ENCODE measurements around the gene ORAI3. TPM values are rescaled to one million over a fixed set of nuclear protein-coding genes. Genes with fewer than 3 reads are reported as not detected.

Gene ORAI3
- total RNA-seq, 4 donors from 2014 or later, result 50.7 to 58.4 (median 52.9) TPM

DNA sequence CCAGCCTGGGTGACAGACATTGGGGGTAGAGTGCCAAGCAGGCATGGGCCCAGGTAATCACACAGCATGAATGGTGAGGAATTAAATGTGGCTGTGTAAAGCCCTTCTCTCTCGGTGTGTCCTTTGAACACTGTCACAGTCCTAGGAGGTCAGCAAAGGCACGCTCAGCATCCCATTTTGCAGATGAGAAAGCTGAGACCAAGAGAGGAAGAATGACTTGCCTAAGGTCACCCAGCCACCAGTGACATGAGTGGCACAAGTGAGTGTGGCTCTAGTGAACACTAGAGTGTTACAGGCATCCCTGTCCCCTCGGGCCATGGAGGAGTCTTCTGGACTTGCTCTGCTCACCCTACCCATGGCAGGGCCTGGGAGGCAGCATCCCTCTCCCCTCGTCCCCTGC is 41.8 kb upstream of the ORAI3 start:
- Histone ChIP-seq H3K36me3 (no peaks in the 10 kb centered on the region), H3K4me1 (peaks cover 0 to 21% (median 3%) of the 10 kb centered on the region in 4 donors), H3K4me3 (no peak overlapping the region), H3K27me3 (no peaks in the 10 kb centered on the region), H3K9me3 (no peaks in the 10 kb centered on the region), H3K27ac (no peak overlapping the region)
- DNase-seq (ENCODE audit: low spot score in 2 of 2), result no peak
- 79 to 82% methylated on average over 4 of the region's 4 CpGs for WGBS, 2 donors
- no peak for TF ChIP-seq EP300 (IDR thresholded peaks at IDR 0.05)

DNA sequence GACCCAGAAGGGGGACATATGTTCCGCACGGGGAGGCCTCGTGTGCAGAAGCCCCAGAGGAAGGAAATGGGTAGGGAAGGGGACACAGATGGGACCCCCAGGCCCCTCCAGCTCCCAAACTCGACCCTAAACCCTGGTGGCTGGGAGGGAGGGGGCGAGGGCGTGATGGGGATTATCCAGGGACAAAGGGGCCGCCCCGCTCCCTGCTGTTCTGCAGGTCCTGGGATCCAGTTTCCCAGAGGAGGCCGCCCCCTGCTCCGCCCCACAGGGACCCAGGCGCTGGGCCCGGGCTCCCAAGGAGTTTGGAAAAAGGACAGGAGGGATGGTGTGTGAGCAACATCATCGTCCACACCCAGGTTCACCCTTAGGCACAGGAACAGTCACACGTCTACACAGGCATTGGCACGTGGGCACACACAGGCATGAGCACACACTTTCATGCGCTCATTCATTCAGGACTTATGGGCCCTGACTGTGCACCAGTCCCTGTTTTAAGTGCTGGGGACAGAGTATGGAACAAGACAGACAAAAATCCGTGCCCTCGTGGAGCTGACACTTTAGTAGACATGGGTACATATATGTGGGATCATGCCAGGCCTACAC is 38.3 kb upstream of the ORAI3 start:
- DNase-seq (ENCODE audit: low spot score in 2 of 2), result no peak

DNA sequence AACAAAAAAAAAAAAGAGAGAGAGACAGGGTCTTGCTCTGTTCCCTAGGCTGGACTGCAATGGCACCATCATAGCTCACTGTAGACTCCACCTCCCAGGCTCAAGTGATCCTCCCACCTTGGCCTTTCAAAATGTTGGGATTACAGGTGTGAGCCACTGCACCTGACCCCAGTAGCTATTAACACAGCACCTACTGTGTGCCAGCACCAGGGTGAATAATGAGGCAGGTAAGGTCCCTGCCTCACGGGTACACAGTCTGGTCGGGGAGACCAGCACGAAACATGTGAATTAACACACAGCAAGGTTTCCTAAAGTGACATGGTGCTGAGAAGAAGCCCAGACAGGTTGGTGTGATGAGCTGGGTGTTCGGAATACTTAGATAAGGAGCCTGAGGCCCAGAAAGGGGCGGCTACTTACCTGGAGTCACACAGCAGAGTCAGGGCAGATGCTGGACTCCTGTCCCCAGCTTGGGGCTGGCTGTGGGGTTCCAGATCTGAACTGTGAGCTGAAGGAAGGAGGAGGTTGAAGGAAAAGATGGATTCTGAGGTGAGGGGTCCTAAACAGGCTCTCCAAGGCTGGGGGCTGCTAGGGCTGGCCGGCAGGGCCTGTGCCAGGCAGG is 36.0 kb upstream of the ORAI3 start:
- Histone ChIP-seq H3K27me3 (no peaks in the 10 kb centered on the region), H3K27ac (no peak overlapping the region), H3K36me3 (no peaks in the 10 kb centered on the region), H3K9me3 (no peaks in the 10 kb centered on the region), H3K4me1 (no peaks in the 10 kb centered on the region), H3K4me3 (no peak overlapping the region)
- DNase-seq (ENCODE audit: low spot score in 2 of 2), result no peak
- 86 to 92% methylated on average over 6 of the region's 6 CpGs for WGBS, 2 donors
- TF ChIP-seq POLR2A (IDR thresholded peaks at IDR 0.05) (no peak), EP300 (IDR thresholded peaks at IDR 0.05) (no peak)
- TF ChIP-seq, protein P1, sequence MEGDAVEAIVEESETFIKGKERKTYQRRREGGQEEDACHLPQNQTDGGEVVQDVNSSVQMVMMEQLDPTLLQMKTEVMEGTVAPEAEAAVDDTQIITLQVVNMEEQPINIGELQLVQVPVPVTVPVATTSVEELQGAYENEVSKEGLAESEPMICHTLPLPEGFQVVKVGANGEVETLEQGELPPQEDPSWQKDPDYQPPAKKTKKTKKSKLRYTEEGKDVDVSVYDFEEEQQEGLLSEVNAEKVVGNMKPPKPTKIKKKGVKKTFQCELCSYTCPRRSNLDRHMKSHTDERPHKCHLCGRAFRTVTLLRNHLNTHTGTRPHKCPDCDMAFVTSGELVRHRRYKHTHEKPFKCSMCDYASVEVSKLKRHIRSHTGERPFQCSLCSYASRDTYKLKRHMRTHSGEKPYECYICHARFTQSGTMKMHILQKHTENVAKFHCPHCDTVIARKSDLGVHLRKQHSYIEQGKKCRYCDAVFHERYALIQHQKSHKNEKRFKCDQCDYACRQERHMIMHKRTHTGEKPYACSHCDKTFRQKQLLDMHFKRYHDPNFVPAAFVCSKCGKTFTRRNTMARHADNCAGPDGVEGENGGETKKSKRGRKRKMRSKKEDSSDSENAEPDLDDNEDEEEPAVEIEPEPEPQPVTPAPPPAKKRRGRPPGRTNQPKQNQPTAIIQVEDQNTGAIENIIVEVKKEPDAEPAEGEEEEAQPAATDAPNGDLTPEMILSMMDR (IDR thresholded peaks at IDR 0.05), result no peak

More for the DNA sequence above, 38.3 kb upstream of the ORAI3 start:
- H3K9me3 ChIP-seq, result no peaks in the 10 kb centered on the region
- no peaks in the 10 kb centered on the region for H3K36me3 ChIP-seq
- WGBS, 2 donors, result 63 to 67% methylated on average over 16 to 17 of the region's 18 CpGs
- no peaks in the 10 kb centered on the region for H3K27me3 ChIP-seq
- H3K4me1 ChIP-seq, result no peaks in the 10 kb centered on the region
- H3K4me3 ChIP-seq, result no peak overlapping the region
- no peak overlapping the region for H3K27ac ChIP-seq
- TF ChIP-seq EP300 (IDR thresholded peaks at IDR 0.05) (no peak), POLR2A (IDR thresholded peaks at IDR 0.05) (no peak)
- TF ChIP-seq, protein P1 (IDR thresholded peaks at IDR 0.05), result no peak

DNA sequence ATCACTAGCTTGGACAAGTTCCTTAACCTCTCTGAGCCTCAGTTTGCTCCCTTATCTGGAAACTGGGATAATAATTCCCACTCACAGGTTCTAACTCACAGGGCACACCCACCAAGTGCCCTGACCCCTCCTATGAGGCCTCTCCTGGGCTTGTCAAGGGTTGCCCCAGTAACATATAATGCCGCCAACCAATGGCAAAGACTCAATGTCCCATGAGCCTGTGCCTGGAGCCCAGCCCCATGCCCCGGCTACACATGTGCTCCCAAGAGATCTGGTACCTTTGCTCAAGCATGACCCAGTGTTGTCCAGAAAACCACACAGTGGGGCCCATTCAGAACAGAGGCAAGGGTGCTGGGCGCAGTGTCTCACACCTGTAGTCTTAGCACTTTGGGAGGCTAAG is 34.0 kb upstream of the ORAI3 start:
- Histone ChIP-seq H3K4me3 (no peak overlapping the region), H3K4me1 (no peaks in the 10 kb centered on the region), H3K27ac (no peak overlapping the region), H3K27me3 (no peaks in the 10 kb centered on the region), H3K9me3 (no peaks in the 10 kb centered on the region), H3K36me3 (no peaks in the 10 kb centered on the region)
- no peak for DNase-seq (ENCODE audit: low spot score in 2 of 2)
- TF ChIP-seq, protein P1 (IDR thresholded peaks at IDR 0.05), result no peak
- no peak for TF ChIP-seq EP300 (IDR thresholded peaks at IDR 0.05)
- no peak for TF ChIP-seq POLR2A (IDR thresholded peaks at IDR 0.05)
- WGBS, 2 donors, result 92 to 98% methylated on average over 2 to 3 of the region's 3 CpGs

DNA sequence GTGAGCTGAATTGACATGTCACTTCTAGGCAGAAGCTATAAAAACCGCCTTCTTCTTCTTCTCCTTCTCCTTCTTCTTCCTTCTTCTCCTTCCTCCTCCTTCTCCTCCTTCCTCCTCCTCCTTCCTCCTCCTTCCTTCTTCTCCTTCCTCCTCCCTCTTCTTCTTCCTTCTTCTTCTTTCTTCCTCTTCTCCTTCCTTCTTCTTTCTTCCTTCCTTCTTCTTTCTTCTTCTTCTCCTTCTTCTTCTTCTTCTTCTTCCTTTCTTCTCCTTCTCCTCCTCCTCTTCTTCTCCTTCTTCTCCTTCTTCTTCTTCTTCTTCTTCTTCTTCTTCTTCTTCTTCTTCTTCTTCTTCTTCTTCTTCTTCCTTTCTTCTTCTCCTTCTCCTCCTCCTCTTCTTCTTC is 30.3 kb upstream of the ORAI3 start:
- Histone ChIP-seq H3K4me3 (no peak overlapping the region), H3K27ac (no peak overlapping the region), H3K36me3 (no peaks in the 10 kb centered on the region), H3K4me1 (peaks cover 0 to 10% (median 0%) of the 10 kb centered on the region in 4 donors), H3K27me3 (no peaks in the 10 kb centered on the region), H3K9me3 (no peaks in the 10 kb centered on the region)
- WGBS, 2 donors, result 74 to 79% methylated on average over 1 of the region's 1 CpG
- TF ChIP-seq EP300 (IDR thresholded peaks at IDR 0.05) (no peak), POLR2A (IDR thresholded peaks at IDR 0.05) (no peak)
- TF ChIP-seq, protein P1 (IDR thresholded peaks at IDR 0.05), result no peak
- DNase-seq (ENCODE audit: low spot score in 2 of 2), result no peak
